ENCODE measurements around the gene HCN1.

HCN1 gene

GRCh38 chr5:45684118-45684517 lies 12.1 kb downstream of the HCN1 start:
- Mint-ChIP-seq H3K4me1 (no peaks in the 10 kb centered on the region), H3K9me3 (no peaks in the 10 kb centered on the region)
- TF ChIP-seq CTCF (IDR thresholded peaks at IDR 0.05; ENCODE audit: unreplicated experiment in 3 of 3) = no peak

GRCh38 chr5:45680950-45681349 lies 15.2 kb downstream of the HCN1 start:
- no peaks in the 10 kb centered on the region for H3K4me1 Mint-ChIP-seq

More at GRCh38 chr5:45684118-45684517, 12.1 kb downstream of the HCN1 start:
- Mint-ChIP-seq H3K27me3 (ENCODE audit: low read depth) (peaks cover under 1% of the 10 kb centered on the region), H3K4me3 (no peak overlapping the region), H3K36me3 (ENCODE audit: low read depth) (no peaks in the 10 kb centered on the region), H3K27ac (no peak overlapping the region)

GRCh38 chr5:45677524-45677923 lies 18.7 kb downstream of the HCN1 start:
- no peaks in the 10 kb centered on the region for H3K4me1 Mint-ChIP-seq

More at GRCh38 chr5:45680950-45681349, 15.2 kb downstream of the HCN1 start:
- no peaks in the 10 kb centered on the region for H3K36me3 Mint-ChIP-seq (ENCODE audit: low read depth)
- no peaks in the 10 kb centered on the region for H3K9me3 Mint-ChIP-seq
- H3K27ac Mint-ChIP-seq = no peak overlapping the region
- TF ChIP-seq CTCF (IDR thresholded peaks at IDR 0.05; ENCODE audit: unreplicated experiment in 3 of 3) = no peak
- H3K27me3 Mint-ChIP-seq (ENCODE audit: low read depth) = no peaks in the 10 kb centered on the region
- no peak overlapping the region for H3K4me3 Mint-ChIP-seq

GRCh38 chr5:45672271-45672670 lies 23.9 kb downstream of the HCN1 start:
- H3K4me1 Mint-ChIP-seq = no peaks in the 10 kb centered on the region
- no peak overlapping the region for H3K27ac Mint-ChIP-seq
- no peaks in the 10 kb centered on the region for H3K36me3 Mint-ChIP-seq (ENCODE audit: low read depth)
- H3K27me3 Mint-ChIP-seq (ENCODE audit: low read depth) = no peaks in the 10 kb centered on the region
- no peak for TF ChIP-seq CTCF (IDR thresholded peaks at IDR 0.05; ENCODE audit: unreplicated experiment in 3 of 3)
- no peak overlapping the region for H3K4me3 Mint-ChIP-seq
- H3K9me3 Mint-ChIP-seq = no peaks in the 10 kb centered on the region

More at GRCh38 chr5:45677524-45677923, 18.7 kb downstream of the HCN1 start:
- Mint-ChIP-seq H3K27ac (no peak overlapping the region), H3K4me3 (no peak overlapping the region), H3K9me3 (no peaks in the 10 kb centered on the region), H3K36me3 (ENCODE audit: low read depth) (no peaks in the 10 kb centered on the region), H3K27me3 (ENCODE audit: low read depth) (no peaks in the 10 kb centered on the region)
- no peak for TF ChIP-seq CTCF (IDR thresholded peaks at IDR 0.05; ENCODE audit: unreplicated experiment in 3 of 3)

GRCh38 chr5:45648744-45649143 lies 47.4 kb downstream of the HCN1 start:
- Mint-ChIP-seq H3K9me3 (no peaks in the 10 kb centered on the region), H3K27ac (no peak overlapping the region), H3K27me3 (ENCODE audit: low read depth) (no peaks in the 10 kb centered on the region), H3K4me3 (no peak overlapping the region), H3K36me3 (ENCODE audit: low read depth) (no peaks in the 10 kb centered on the region), H3K4me1 (no peaks in the 10 kb centered on the region)
- TF ChIP-seq CTCF (IDR thresholded peaks at IDR 0.05; ENCODE audit: unreplicated experiment in 3 of 3) = no peak

GRCh38 chr5:45643056-45643455 lies 53.1 kb downstream of the HCN1 start:
- Mint-ChIP-seq H3K36me3 (ENCODE audit: low read depth) (no peaks in the 10 kb centered on the region), H3K27me3 (ENCODE audit: low read depth) (no peaks in the 10 kb centered on the region)
- no peak for TF ChIP-seq CTCF (IDR thresholded peaks at IDR 0.05; ENCODE audit: unreplicated experiment in 3 of 3)

More at GRCh38 chr5:45643056-45643455, 53.1 kb downstream of the HCN1 start:
- Mint-ChIP-seq H3K4me1 (no peaks in the 10 kb centered on the region), H3K9me3 (no peaks in the 10 kb centered on the region), H3K27ac (no peak overlapping the region), H3K4me3 (no peak overlapping the region)
